Vagina (tissue), 2 donors: ENCODE results near the gene LHFPL2. TPM values are rescaled to one million over a fixed set of nuclear protein-coding genes. Genes with fewer than 3 reads are reported as not detected.

Experiments used
- DNase-seq, 2 donors: peaks; one replicate each; pipeline ENCODE4 v3.0.0-alpha.2; 2017; ENCODE audit errors: extremely low spot score in 2 of 2
- H3K27ac ChIP-seq: fragments of 200-600 bp; sonication (generic); one replicate; pipeline ENCODE4 v1.5.1; 2019
- H3K27me3 ChIP-seq: fragments of 200-600 bp; sonication (generic); one replicate; pipeline ENCODE4 v1.5.1; 2019
- H3K36me3 ChIP-seq, 2 donors: fragments of 200-600 bp; sonication (generic); one replicate each; pipeline ENCODE4 v1.5.1; 2017 to 2019
- H3K4me1 ChIP-seq: fragments of 200-600 bp; sonication (generic); one replicate; pipeline ENCODE4 v1.5.1; 2019
- H3K4me3 ChIP-seq, 2 donors: fragments of 200-600 bp; sonication (generic); 1 replicate in 1 of 2; 2 replicates in 1 of 2; pipeline ENCODE4 v1.5.1; 2016 to 2019
- H3K9me3 ChIP-seq: fragments of 200-600 bp; sonication (generic); one replicate; pipeline ENCODE4 v1.5.1; 2019
- POLR2A ChIP-seq, 2 donors: fragments of 450-650 bp; IDR thresholded peaks; one replicate each; pipeline ENCODE4 v1.6.1; 2017; ENCODE audit warnings: antibody characterized with exemption in 2 of 2, mild to moderate bottlenecking in 2 of 2, moderate library complexity in 2 of 2
- POLR2AphosphoS5 ChIP-seq, 2 donors: sonication (generic); formaldehyde crosslinking; IDR thresholded peaks; one replicate each; pipeline ENCODE4 v1.9.0; 2017; ENCODE audit warnings: antibody characterized with exemption in 2 of 2, mild to moderate bottlenecking in 2 of 2, low read depth in 1 of 2; ENCODE audit not compliant: insufficient read depth in 1 of 2
- intact Hi-C: fragments of 100-400 bp; cut with DNase I; formaldehyde crosslinking; loops from one replicate; pipeline ENCODE4 v1.15.1; 2023
- total RNA-seq: library from RNA; depleted of rRNA; stranded (reverse); fragments of >200 nt; gene quantifications from one replicate; pipeline ENCODE4 v1.2.3, GENCODE V29; 2016
- TF ChIP-seq, protein P1 (sequence below), 3 experiments: fragments of 450-650 bp in 2 of 3; fragments of 200-600 bp in 1 of 3; sonication (generic) in 1 of 3; IDR thresholded peaks; one replicate each; pipeline ENCODE4 v1.5.1; 2017 to 2019; ENCODE audit warnings: antibody characterized with exemption in 3 of 3, mild to moderate bottlenecking in 2 of 3, moderate library complexity in 2 of 3

LHFPL2 gene
- total RNA-seq, 1 donor from 2014 or later, result 24.8 TPM

DNA sequence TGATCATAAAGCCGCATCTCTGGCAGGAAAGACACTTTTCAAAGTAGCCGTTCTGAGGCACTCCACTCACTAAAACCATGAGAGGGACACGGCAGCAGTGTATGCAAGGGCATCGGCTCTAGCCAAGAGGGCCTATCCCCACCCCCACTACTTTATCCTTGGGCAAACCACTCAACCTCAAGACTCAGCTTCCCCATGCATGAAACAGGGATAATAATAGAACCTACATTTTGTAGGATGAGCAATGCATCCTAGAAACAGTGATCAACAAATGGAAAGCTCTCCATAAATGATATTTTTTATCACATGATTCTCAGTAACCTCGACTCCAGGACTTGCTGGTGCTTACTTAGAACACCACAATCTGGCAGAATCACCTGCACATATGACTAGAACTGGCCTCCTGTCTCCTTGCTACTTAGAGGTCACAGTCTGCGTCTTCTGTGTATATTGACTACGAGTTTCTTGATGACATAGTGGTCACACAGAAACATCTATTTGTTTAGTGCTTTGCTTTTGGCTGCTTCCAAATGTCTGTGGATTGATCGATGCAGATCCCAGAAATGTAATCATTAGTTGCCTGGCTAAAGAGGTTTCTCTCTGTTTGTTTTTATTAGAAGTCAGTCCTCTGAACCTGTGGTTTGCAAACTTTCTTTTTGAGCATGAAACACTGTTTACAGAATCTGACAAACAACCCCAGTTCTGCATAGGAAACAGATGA, 102.1 kb downstream of the LHFPL2 start:
- Histone ChIP-seq H3K4me1 (peaks cover 37% of the 10 kb centered on the region), H3K36me3 (no peaks in the 10 kb centered on the region), H3K4me3 (no peak overlapping the region), H3K27me3 (no peaks in the 10 kb centered on the region), H3K9me3 (no peaks in the 10 kb centered on the region), H3K27ac (peak overlapping the region; percentile 90)
- intact Hi-C loops, result loop anchor here (10.0 kb wide), 1 partner anchor 48 kb away; no protein-coding TSS in a partner anchor
- TF ChIP-seq POLR2AphosphoS5 (IDR thresholded peaks at IDR 0.05; ENCODE audit: insufficient read depth in 1 of 2, low read depth in 1 of 2) (no peak), POLR2A (IDR thresholded peaks at IDR 0.05) (no peak)
- TF ChIP-seq, protein P1, sequence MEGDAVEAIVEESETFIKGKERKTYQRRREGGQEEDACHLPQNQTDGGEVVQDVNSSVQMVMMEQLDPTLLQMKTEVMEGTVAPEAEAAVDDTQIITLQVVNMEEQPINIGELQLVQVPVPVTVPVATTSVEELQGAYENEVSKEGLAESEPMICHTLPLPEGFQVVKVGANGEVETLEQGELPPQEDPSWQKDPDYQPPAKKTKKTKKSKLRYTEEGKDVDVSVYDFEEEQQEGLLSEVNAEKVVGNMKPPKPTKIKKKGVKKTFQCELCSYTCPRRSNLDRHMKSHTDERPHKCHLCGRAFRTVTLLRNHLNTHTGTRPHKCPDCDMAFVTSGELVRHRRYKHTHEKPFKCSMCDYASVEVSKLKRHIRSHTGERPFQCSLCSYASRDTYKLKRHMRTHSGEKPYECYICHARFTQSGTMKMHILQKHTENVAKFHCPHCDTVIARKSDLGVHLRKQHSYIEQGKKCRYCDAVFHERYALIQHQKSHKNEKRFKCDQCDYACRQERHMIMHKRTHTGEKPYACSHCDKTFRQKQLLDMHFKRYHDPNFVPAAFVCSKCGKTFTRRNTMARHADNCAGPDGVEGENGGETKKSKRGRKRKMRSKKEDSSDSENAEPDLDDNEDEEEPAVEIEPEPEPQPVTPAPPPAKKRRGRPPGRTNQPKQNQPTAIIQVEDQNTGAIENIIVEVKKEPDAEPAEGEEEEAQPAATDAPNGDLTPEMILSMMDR (IDR thresholded peaks at IDR 0.05), result no peak
- no peak for DNase-seq

DNA sequence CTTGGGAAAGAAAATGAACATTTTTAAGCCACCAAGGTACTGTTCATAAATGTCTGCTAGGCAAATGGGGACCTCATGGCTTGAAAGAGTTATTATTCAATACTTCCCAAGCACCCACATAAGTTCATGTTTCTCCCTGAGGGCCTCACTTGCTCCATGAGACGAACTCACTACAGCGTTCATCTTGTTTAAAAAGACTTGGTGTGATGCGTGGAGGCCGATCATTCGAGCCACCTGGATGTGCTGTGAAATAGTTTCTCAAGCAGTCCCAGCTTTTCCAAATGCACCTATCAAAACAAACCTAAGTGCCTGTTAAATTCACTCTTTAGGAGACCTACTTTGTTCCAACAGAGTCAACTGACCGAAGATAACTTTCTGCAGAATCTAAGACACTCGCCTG, 103.2 kb downstream of the LHFPL2 start:
- H3K9me3 ChIP-seq, result no peaks in the 10 kb centered on the region
- H3K4me3 ChIP-seq, result no peak overlapping the region
- peak overlapping the region; percentile 90 for H3K27ac ChIP-seq
- no peaks in the 10 kb centered on the region for H3K36me3 ChIP-seq
- DNase-seq, result peak in 1 of 2 donors; percentile 60
- H3K27me3 ChIP-seq, result no peaks in the 10 kb centered on the region
- intact Hi-C loops, result loop anchor here (10.0 kb wide), 1 partner anchor 49 kb away; no protein-coding TSS in a partner anchor
- TF ChIP-seq POLR2AphosphoS5 (IDR thresholded peaks at IDR 0.05; ENCODE audit: insufficient read depth in 1 of 2, low read depth in 1 of 2) (no peak), POLR2A (IDR thresholded peaks at IDR 0.05) (no peak)
- TF ChIP-seq, protein P1 (IDR thresholded peaks at IDR 0.05), result no peak
- H3K4me1 ChIP-seq, result peaks cover 48% of the 10 kb centered on the region

DNA sequence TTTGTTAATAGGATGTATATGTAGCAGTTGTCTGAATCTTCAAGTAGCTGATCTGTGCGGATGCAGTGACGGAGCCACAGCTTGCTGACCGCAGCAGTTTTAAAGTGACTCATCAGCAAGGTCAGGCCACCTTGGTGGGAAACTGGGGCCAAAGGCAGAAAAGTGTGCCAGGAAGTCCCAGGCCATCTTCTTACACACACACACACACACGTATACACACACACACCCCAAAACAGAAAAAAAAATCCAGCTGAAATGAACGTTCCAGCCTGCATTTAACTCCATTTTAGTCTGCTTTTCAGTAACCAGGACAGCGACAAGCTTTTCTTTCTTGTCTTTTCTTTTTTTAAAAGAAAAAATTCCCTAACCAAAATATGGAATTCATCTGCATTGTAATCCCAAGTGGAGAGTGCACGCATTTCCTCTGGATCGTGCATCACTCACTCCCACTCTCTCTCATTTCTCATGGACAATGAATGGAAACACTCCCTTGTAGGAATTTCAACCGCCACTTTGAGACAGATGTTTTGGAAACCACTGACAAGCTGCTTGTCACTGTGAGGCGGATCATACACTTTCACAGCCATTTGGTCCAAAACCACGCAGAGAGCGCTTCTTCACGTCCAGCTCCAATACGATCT, 103.9 kb downstream of the LHFPL2 start:
- Histone ChIP-seq H3K27ac (peak overlapping the region; percentile 90), H3K4me1 (peaks cover 53% of the 10 kb centered on the region), H3K36me3 (no peaks in the 10 kb centered on the region), H3K4me3 (no peak overlapping the region), H3K9me3 (no peaks in the 10 kb centered on the region), H3K27me3 (no peaks in the 10 kb centered on the region)
- intact Hi-C loops, result loop anchor here (10.0 kb wide), 1 partner anchor 50 kb away; no protein-coding TSS in a partner anchor
- peak in 1 of 2 donors; percentile 87 for DNase-seq
- TF ChIP-seq, protein P1 (IDR thresholded peaks at IDR 0.05), result no peak
- TF ChIP-seq POLR2A (IDR thresholded peaks at IDR 0.05) (no peak), POLR2AphosphoS5 (IDR thresholded peaks at IDR 0.05; ENCODE audit: insufficient read depth in 1 of 2, low read depth in 1 of 2) (no peak)

- H3K9me3 ChIP-seq, result no peaks in the 10 kb centered on the region
- intact Hi-C loops, result loop anchor here (10.0 kb wide), 1 partner anchor 51 kb away; no protein-coding TSS in a partner anchor
- no peak for DNase-seq
Measured at GRCh38 chr5:78543916-78544315, 104.7 kb downstream of the LHFPL2 start.

More at GRCh38 chr5:78543916-78544315, 104.7 kb downstream of the LHFPL2 start:
- Histone ChIP-seq H3K27ac (no peak overlapping the region), H3K27me3 (no peaks in the 10 kb centered on the region), H3K4me3 (no peak overlapping the region), H3K36me3 (no peaks in the 10 kb centered on the region), H3K4me1 (peaks cover 51% of the 10 kb centered on the region)
- TF ChIP-seq, protein P1 (IDR thresholded peaks at IDR 0.05), result no peak
- no peak for TF ChIP-seq POLR2A (IDR thresholded peaks at IDR 0.05)
- TF ChIP-seq POLR2AphosphoS5 (IDR thresholded peaks at IDR 0.05; ENCODE audit: insufficient read depth in 1 of 2, low read depth in 1 of 2), result no peak
